Islet of Langerhans (tissue), 1 donor: ENCODE measurements around the gene SLCO2B1.

ENCODE experiments used
- FAIRE-seq: peaks from one replicate; lab custom pipeline; 2011; peaks lifted over from hg19 to GRCh38; lab: Jason Lieb, UNC

The SLCO2B1 gene

DNA sequence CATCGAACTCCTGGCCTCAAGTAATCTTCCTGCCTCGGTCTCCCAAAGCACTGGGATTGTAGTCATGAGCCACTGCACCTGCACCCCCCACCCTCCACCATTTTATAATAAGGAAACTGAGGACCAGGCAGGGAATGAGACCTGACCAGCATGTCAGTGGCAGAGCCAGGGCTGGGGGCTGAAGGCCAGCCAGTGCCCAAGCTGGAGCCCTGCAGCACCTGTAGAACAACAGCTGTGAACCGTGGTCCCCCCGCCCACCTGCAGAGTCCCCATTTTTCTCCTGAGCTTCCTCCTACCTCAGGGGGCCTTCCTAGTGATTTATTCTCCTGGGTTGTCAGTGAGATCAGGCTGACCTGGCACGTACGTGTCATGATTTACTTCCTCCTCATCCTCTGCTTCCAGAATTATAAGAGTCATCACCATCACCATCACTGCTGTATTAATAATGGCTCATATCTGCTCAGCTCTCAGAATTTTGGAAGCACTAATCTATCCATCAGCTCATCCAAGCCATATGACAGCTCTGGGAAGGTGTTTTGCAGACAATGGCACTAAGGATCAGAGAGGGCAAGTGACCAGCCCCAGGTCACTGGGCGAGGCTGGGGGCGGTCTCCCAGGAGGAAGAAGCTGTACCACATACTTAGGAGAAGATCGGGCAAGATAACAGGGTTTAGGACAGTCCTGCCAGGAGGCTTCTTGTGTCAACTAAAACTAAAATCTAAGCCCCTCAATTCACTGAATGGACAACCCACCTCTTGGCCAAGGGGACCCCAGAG is 5.5 kb upstream of the SLCO2B1 start:
- FAIRE-seq: no peak

DNA sequence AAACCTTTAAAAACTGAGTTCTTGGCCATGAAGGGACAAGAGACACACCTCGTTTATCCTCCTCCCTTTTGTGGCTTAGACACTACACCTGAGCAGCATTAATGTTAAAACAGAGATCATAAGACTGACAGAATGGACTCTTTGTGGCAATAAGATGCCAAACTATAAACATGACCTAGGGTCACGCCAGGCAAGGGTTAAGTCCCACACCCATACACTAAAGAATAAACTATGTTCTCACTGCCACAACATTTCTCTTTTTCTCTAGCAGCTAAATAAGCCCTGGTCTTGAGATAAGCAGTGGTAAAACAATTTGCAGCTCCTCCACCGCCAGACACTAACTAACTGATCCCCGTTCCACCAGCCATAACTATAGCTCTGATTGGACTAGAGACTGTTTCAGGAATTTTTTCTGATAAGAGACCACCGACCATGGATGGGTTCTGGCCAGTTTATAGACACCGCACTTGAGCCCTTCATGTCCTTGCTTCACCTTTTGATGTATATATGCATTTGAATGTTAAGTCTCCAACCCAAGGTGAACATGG is 4.9 kb upstream of the SLCO2B1 start:
- FAIRE-seq: no peak

DNA sequence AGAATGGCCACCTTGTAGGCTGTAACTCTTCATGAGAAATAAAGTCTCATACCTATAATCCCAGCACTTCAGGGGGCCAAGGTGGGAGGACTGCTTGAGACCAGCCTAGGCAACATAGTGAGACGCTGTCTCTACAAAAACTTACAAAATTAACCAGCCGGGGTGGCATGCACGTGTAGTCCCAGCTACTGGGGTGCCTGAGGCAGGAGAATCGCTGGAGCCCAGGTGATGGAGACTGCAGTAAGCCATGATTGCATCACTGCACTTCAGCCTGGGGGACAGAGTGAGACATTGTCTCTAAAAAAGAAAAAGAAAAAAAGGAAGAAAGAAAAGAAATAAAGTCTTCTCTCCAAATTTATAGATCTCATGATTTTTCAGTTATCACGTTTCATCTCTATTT is 4.2 kb upstream of the SLCO2B1 start:
- FAIRE-seq: no peak

DNA sequence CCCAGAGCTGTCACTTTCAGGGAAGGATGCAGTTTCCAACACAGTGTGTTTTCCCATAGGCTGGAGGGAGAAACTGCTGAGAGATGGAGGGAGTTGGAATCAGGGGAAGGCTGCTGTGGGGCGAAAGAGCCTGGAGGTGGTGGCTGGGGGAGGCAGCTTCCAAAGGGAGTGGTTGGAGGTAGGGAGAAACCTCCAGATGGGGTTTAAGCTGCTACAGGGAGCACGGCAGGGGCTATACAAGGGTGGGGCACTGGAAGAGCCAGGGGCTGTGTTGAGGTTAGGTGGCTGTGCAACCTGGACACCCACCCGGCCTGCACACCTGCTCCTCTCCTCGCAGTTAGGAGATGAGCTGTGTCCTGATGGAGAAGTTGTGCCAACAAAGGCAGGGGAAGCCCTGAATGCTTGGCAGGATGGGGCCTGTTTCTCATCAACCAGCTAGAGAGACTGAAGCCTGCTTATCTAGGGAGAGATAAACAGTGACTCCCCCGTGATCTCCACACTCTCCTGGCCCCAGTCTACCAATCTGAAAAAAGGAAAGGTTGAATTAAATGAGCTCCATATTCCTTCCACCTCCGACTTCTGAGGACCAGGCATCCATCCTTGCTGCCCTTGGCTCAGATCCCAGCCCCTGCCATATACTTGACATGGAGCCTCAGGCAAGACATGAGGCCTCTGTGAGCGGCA is 3.6 kb upstream of the SLCO2B1 start:
- no peak for FAIRE-seq

DNA sequence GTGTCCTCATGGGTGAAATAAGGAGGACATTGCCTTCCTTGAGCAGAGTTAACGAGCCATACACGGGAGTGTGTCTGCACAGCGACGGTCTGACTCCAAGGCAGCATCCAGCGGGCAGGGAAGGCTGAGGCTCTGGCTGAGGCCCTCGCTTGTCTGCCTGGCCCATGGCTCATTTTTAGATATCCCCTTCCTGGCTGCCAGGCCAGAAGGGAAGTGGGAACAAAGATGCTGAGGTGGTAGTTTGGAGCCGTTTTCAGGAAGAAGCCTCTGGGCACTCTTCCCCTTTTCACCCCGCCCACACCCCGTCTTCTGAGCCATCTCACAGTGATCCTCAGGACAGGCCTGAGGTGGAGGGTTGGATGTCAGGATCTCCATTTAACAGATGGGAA is 3.0 kb upstream of the SLCO2B1 start:
- no peak for FAIRE-seq

DNA sequence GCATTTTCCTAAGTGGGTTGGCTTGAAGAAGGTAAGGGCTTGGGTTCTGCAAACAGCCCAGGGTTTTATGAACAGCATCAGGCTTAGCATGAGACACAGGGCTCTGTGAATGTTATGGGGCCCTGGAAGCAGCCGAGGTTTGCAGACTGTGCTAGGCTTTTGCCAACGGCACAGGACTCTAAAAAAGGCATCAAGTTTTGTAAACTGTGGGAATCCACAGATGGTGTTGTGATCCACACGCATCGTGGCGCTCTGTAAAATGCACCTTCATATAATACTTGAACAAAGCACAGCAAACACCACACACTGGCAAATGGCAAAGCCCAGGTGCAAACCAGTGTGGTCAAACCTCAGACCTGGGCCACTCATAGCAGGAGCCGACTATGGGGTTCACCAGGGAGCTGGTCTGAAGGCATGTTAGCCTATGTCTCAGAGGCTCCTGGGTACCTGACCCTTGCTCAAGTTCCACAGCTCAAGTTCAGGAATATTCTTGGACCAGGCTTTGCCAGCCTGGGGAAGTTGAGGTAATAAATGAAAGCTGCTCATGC is 2.4 kb upstream of the SLCO2B1 start:
- no peak for FAIRE-seq

DNA sequence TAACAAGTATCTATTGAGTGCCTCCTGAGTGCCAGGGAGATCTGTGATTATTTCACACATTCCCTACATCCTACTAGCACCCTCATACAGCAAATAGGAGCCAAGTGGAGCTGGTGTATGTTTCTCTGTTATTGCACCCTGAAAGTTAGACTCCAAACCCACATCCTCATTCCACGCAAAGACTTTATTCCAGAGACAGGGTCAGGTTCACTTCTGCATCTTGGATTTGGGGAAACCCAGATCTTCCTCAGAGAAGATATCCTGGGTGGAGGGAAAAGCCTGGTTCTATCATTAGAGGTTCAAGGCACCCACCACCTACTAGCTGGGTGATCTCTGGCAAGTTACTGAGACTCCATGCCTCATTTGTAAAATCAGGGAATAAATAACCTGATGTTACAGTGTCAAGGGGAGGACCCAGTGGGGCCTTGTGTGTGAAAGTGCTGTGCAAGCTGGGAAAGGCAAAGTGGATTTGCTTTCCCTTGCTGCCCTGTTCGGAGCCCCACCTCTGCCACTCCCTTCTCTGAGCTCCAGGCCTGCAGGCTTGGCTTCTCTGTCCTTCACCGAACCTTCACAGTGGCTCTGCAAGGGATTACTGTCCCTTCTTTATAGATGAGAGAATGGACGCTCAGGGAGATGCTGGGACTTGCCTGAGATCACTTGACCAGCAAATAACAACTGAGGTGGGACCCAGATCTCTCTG is 991 bp upstream of the SLCO2B1 start:
- no peak for FAIRE-seq

DNA sequence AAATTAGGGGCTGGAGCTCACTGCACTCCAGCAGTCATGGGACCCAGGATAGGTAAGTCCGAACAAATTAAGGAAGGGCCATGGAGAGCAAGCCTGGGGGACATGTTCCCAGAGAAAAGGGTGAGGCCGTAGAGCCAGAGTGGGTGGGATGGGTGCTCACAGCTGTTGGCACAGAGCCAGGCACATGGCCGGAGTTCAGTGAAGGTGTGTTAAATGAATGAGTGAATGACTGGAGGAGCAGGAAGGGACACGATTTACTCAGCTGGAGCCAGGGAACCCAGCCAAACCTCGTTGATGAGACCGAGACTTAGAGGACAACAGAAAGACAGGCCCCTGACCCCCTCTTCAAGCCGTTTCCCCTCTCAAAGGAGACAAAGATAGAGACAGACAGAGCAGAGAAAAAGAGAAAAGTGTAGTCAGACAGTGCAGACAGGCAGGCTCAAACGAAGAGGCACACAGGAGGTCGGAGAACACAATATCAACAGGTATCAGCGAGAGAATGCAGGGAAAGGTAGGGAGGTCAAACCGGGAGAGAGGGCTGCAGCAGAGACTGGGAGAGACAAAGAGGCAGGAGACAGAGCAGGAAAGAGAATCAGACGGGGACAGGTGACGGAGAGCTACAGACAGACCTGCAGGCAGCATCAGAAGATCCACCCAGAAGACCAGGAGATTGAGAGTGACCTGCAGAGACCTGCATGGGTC is 590 bp downstream of the SLCO2B1 start:
- FAIRE-seq: no peak

DNA sequence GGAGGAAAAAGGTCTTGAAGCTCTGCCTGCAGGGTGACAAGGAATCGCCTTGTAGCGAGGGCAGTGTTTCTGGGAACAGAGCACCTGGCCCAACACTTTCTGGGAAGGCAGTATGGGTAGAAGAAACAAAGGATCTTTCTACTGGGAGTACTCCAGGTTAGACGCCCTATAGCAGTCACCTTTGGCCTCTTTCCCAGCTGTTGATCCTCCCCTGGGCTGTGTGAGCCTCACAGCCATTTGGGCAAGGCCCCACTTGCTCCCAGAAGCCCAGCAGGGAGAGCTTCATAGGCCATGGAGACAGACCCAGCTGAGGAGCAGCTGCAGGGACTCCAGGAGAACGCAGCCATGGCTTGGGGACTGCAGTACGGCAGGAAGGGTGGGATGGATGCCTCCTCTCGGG is 1.2 kb downstream of the SLCO2B1 start:
- no peak for FAIRE-seq

DNA sequence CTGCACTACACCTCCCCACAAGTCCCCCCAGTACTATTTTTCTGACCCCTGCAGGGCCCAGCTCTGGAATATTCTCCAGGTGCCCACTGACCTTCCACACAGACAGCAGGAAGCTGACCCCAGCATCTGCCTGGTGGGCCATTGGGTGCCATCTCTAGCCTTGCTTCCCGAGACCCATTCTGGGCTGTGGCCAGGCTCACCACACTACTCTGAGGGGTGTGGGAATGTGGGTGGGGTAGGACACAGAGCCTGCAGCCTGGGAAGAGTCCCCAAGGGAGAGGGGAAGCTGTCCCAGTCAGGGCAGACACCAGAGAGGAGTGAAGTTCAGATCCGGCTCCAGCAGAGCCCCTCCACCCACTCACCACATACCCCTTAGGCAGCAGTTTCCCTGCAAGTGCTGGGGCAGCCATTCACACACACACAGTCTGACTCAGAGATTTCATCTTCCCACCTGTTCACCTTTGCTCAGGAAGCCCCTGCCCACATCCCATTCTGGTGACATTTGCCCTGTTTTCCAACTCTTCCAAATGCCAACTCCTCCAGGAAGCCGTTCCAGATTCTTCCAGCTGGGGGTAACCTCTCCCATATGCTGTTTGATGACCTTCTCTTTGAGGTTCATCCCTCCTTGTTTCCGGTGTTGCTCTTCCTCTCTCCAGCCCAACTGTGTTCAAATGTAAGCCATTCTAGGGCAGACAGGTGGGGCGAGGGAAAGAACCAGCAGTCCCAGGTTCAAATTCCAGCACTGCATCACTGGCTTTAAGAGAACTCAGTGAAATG is 1.9 kb downstream of the SLCO2B1 start:
- FAIRE-seq: no peak

DNA sequence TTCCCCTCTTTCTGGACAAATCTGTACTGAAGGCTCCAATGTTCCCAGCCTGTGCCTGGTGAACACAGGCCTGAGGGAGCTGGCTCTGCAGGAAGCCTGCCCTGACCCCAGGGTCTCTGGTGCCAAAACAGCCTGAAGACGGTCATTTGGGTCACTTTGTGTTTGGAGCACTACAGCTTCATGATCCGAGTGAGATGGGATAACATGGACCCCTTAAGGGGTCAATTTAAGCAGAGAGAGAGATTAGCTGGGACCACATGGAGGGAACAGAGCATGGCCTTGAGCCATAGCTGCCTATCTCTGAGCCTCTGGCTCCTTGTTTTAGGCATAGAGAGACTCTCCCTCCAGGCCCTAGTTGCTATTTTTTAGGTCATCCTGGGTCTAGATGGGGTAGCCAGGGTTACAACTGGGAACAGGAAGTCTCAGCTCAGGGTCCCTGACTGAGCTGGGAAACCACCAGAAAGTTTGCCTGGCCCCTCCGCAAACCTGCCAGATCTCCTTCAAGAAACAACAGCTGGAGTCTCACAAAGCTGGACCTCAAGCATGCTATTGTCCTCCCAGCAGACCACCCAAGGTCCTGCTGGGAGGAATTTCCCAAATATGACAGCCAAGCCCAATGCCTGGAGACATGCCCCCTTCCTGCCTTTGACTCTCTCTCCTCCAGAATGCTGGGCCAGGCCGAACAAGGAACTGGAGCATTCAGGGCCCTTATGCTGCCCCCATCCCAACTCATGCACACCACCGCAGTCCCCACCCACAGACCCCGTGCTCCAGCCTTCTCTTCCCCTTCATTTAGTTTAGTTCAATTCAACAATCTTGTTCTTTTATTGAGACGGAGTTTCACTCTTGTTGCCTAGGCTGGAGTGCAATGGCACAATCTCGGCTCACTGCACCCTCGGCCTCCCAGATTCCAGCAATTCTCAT is 4.0 kb downstream of the SLCO2B1 start:
- FAIRE-seq: no peak

DNA sequence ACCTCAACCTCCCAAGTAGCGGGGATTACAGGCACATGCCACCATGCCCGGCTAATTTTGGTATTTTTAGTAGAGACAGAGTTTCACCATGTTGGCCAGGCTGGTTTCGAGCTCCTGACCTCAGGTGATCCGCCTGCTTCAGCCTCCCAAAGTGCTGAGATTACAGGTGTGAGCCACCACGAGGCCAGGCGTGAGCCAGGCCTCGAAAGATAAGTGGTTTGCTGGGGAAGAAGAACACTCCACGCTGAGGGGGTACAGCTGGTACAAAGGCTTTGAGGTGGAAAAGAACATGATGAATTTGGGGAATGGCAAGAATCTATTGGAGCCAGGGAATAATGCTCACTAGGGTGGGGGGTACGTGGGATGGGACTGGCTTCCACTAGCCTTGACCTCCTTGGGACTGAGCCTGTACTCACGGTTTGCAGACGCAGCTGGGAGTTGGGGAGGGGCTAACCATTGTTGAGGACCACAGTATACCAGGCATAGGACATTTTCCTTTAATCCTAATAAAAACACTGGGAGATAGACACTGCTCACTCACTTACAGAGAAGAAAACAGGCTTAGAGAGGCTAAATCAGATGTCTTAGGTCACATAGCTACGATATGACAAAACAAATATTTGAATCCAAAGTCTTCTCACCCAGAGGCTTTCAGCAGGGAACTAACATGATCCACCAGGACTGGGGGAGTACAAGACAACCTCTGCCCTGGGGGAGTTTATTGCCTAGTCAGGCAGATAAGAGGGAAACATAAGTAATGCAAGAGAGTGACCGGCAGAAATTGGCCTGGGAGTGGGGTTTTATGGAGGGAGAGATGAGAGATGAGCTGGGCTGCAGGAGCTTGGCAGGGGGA is 4.9 kb downstream of the SLCO2B1 start:
- FAIRE-seq: no peak

DNA sequence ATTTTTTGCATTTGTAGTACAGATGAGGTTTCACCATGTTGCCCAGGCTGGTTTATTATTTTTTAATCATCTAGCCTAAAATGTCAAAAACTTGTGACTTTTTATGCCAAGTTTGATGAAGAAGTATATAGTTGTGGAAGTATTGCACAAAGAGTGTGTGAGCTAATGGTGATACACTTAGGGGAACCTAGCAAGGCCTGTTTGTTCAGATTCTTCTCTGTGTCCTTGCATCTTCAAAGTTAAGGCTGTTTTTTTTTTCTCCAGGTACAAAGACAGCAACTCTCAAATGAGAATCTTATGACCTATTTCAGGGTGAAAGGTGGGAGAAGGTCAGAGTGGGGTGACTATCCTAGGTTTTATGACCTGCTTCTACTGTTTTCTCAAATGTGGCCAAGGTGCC is 7.3 kb downstream of the SLCO2B1 start:
- no peak for FAIRE-seq

DNA sequence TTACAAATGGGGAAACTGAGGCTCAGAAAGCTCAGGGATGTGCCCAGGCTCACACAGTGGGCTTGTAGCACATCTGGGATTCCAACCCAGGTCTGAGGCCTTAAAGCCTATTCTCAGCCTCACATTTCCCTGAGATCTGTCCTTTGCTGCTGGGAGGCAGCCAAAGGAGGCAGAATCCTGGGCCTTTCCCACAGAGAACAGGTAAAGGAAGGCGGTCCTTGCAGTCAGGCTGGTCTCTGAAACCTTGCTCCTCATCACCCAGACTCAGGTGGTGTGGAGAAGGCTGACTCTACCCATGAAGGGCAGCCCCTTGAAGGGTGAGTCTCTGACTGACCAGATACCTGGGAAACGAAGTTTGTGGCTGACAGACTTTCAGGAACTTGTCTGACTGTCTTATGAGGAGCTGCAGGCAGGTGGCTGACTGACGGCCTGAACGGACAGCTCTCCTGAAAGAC is 7.8 kb downstream of the SLCO2B1 start:
- FAIRE-seq: no peak

DNA sequence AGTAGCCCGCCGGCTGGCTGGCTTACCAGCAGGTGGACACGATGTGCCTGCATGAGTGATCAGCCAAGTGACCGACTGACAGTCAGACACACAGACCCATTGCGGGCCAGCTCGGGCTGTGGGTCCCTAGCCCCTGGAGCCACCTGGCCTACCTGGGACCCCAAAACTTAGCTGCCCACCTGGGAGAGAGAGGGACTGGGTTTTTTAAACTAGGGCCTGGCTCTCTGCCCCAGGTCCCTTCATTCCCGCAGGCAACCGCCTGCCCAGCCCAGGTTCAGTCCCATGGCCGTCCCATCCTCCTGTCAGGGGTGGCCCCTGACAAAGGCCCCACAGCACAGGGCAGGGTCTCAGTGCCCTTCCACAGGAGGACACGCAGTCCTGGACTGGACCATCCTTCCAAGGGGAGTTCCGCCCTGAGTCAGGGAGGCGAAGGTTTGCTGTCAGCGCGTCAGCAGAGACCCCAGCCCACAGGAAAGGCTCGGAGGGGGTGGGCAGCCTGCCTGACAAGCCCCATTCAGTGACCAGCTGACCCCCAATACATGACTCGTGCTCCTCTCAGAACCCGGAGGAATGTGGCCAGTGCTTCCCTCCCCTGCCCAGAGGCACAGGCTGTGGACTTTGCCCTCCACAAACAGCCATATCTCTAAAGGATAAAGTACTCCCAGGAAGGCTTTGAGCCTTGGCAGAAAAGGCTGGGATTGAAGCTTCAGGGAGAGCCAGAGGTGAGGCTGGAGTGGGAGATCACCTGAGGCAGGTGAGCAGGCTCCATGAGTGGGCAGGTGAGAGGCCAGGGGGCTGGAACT is 8.4 kb downstream of the SLCO2B1 start:
- no peak for FAIRE-seq

DNA sequence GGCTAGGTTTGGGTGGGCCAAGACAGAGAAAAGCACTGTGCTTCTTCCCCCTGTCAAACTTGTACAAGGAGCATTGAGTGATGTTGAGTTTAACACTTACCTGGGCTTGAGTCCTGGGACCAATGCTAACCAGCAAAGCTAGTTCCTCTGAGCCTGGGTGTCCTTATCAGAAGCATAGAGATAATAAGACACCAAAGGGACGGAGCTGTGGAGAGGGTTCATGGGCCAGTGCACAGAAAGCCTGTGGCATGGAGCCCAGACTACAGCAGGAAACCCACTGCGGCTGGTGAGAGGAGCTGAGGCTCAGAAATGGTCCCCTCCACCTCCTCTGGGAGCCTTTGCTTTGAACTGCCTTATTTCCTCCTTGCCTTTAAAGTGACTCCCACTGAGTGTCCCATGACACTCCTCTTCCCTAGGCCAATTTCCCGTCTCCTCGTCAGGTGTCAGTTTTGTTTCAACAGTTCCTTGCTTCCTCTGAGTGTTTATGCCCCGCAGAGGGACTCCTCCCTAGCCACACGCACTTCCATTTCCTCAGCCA is 9.4 kb downstream of the SLCO2B1 start:
- no peak for FAIRE-seq

DNA sequence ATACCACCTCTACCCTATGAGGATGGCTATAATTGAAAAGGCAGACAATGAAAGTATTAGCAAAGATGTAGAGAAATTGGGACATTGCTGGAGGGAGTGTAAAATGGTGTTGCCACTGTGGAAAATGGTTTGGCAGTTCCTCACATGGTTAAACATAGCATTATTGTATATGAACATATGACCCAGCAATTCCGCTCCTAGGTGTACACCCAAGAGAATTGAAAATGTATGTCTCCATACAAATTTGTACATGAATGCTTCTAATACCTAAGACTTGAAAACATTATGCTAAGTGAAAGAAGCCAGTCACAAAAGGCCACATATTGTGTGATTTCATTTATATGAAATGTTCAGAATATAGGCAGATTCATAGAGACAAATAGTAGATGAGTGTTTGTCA is 10.0 kb downstream of the SLCO2B1 start:
- no peak for FAIRE-seq

DNA sequence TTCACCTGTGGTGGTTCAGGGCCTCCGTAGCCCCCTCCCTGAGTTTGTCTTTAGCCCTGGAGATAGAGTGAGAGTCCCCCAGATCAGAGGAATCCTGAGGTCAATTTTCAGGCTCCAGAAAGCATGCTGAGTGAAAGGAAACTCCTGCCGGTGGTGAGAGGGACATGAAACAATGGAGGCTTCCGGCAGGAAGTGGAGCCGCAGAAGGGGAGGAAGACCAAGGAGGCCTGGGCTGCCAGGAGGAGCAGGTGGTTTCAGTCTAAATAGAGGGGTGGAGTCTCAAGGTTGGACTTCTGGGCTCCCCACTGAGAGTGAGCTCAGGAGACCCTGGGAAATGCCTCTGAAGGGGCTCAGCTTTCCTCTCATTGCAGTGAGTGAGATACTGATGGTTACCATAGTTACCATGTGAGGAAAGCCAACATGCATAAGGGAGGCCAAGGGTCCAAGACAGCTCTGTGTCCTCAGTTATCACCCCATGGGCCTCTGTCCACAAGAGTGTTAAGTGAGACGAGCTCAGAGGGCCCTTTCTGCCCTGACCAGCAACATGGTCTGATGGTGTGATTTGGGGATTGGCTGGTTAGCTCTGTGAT is 10.7 kb downstream of the SLCO2B1 start:
- FAIRE-seq: no peak
